HepG2 (cell line): Measurements from ENCODE around the gene COQ4. TPM values are rescaled to one million over a fixed set of nuclear protein-coding genes. Genes with fewer than 3 reads are reported as not detected.

Experiments
- GABPB1 ChIP-seq: IDR thresholded peaks from 2 replicates; pipeline ENCODE4 v1.6.1; 2016; ENCODE audit warnings: mild to moderate bottlenecking, missing genetic modification reagents, moderate library complexity, missing compliant biosample characterization
- GFI1 ChIP-seq: sonication (generic); formaldehyde crosslinking; IDR thresholded peaks from 2 replicates; pipeline ENCODE4 v1.5.0; 2020; ENCODE audit warnings: missing genetic modification reagents, mild to moderate bottlenecking, borderline replicate concordance
- TARDBP ChIP-seq: sonication (generic); formaldehyde crosslinking; IDR thresholded peaks from 2 replicates; pipeline ENCODE4 v1.8.0; 2022; ENCODE audit warnings: mild to moderate bottlenecking, missing genetic modification reagents
- ZNF501 ChIP-seq: sonication (generic); formaldehyde crosslinking; IDR thresholded peaks from 2 replicates; pipeline ENCODE4 v1.5.1; 2020; ENCODE audit warnings: mild to moderate bottlenecking, moderate library complexity, missing genetic modification reagents
- ZNF556 ChIP-seq: sonication (generic); formaldehyde crosslinking; IDR thresholded peaks from 2 replicates; pipeline ENCODE4 v1.4.0; 2020; ENCODE audit warnings: mild to moderate bottlenecking, missing genetic modification reagents, borderline replicate concordance
- ZNF737 ChIP-seq: sonication (generic); formaldehyde crosslinking; IDR thresholded peaks from 2 replicates; pipeline ENCODE4 v1.5.0; 2020; ENCODE audit warnings: missing genetic modification reagents, mild to moderate bottlenecking, borderline replicate concordance
- polyA plus RNA-seq, 8 experiments: library from polyadenylated mRNA; depleted of rRNA in 3 of 8; stranded (reverse) in 7 of 8; unstranded in 1 of 8; fragments of >200 nt; fragmentation: Illumina TruSeq in 4 of 8; extraction: Trizol in 4 of 8; gene quantifications; 2 replicates each; pipeline versions ENCODE4 v1.2.1 to v1.2.3, GENCODE V29; 2011 to 2016; ENCODE audit warnings: low read depth in 4 of 8, missing spikeins in 1 of 8, mixed read lengths in 1 of 8; ENCODE audit not compliant: insufficient read depth in 1 of 8
- total RNA-seq, 5 experiments: library from RNA; depleted of rRNA; stranded (reverse); fragments of >200 nt; fragmentation: Illumina TruSeq; extraction: Trizol; gene quantifications; 2 replicates each; pipeline ENCODE4 v1.2.3, GENCODE V29; 2016; ENCODE audit warnings: low read depth in 1 of 5
- TF ChIP-seq, protein P1 (sequence below): sonication (generic); formaldehyde crosslinking; IDR thresholded peaks from 2 replicates; pipeline ENCODE4 v1.5.0; 2020; ENCODE audit warnings: mild to moderate bottlenecking, missing genetic modification reagents, borderline replicate concordance
- TF ChIP-seq, protein P2 (sequence below): fragments of 450-650 bp; IDR thresholded peaks from 2 replicates; pipeline ENCODE4 v1.6.1; 2017

Gene COQ4
- total and polyA plus RNA-seq, 2 of the 13 experiments (the other 11 are each of a cell fraction or from before 2014, with no cell fraction given): 26.1 to 36.0 TPM

DNA sequence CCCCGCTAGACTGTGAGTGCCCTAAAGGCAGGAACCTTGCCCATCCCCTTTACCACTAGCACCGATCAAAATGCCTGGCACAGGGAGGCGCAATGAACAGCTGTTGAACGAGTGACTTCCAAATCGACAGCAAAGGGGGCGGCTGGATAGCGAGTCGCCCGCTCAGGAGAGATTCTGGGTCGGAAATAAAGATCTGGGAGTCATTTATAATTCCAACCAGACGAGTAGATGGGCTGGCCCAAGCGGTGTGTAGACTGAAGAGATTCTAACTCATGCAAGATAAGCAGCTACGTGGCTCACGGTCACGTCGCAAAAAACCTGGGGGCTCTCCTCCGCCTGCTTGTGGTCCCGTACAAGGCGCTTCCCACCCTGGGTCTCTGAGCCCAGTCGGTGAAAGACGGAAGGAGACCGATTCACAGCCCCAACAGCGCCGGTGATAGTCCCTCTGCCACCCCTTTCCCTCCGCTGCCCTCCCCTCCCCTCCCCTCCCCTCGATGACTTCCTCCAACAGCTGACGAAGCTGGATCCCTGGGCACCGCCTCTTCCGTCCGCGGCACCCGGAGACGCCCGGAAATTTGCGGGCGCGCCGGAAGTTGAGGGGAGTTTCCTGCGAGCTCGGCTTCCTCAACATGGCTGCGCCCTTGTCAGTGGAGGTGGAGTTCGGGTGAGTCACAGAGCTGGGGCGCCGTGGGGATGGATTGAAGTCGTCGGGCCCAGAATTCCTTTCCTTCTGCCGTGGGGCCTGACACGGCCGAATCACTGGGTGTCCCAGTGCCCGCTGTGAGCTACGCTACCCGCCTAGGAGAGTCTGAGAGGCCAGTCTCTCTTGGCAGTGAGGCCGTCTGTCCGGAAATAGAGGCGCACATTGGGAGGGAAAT is 48.4 kb downstream of the COQ4 start, which contains the start of gene URM1 (continued):
- no peak for TF ChIP-seq GFI1 (CRISPR knock-in tag)
- TF ChIP-seq, protein P1, sequence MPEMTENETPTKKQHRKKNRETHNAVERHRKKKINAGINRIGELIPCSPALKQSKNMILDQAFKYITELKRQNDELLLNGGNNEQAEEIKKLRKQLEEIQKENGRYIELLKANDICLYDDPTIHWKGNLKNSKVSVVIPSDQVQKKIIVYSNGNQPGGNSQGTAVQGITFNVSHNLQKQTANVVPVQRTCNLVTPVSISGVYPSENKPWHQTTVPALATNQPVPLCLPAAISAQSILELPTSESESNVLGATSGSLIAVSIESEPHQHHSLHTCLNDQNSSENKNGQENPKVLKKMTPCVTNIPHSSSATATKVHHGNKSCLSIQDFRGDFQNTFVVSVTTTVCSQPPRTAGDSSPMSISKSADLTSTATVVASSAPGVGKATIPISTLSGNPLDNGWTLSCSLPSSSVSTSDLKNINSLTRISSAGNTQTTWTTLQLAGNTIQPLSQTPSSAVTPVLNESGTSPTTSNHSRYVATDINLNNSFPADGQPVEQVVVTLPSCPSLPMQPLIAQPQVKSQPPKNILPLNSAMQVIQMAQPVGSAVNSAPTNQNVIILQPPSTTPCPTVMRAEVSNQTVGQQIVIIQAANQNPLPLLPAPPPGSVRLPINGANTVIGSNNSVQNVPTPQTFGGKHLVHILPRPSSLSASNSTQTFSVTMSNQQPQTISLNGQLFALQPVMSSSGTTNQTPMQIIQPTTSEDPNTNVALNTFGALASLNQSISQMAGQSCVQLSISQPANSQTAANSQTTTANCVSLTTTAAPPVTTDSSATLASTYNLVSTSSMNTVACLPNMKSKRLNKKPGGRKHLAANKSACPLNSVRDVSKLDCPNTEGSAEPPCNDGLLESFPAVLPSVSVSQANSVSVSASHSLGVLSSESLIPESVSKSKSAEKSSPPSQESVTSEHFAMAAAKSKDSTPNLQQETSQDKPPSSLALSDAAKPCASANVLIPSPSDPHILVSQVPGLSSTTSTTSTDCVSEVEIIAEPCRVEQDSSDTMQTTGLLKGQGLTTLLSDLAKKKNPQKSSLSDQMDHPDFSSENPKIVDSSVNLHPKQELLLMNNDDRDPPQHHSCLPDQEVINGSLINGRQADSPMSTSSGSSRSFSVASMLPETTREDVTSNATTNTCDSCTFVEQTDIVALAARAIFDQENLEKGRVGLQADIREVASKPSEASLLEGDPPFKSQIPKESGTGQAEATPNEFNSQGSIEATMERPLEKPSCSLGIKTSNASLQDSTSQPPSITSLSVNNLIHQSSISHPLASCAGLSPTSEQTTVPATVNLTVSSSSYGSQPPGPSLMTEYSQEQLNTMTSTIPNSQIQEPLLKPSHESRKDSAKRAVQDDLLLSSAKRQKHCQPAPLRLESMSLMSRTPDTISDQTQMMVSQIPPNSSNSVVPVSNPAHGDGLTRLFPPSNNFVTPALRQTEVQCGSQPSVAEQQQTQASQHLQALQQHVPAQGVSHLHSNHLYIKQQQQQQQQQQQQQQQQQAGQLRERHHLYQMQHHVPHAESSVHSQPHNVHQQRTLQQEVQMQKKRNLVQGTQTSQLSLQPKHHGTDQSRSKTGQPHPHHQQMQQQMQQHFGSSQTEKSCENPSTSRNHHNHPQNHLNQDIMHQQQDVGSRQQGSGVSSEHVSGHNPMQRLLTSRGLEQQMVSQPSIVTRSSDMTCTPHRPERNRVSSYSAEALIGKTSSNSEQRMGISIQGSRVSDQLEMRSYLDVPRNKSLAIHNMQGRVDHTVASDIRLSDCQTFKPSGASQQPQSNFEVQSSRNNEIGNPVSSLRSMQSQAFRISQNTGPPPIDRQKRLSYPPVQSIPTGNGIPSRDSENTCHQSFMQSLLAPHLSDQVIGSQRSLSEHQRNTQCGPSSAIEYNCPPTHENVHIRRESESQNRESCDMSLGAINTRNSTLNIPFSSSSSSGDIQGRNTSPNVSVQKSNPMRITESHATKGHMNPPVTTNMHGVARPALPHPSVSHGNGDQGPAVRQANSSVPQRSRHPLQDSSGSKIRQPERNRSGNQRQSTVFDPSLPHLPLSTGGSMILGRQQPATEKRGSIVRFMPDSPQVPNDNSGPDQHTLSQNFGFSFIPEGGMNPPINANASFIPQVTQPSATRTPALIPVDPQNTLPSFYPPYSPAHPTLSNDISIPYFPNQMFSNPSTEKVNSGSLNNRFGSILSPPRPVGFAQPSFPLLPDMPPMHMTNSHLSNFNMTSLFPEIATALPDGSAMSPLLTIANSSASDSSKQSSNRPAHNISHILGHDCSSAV (CRISPR knock-in tag): no peak
- TF ChIP-seq TARDBP (CRISPR knock-in tag): no peak; the same call in 1 of the 2 replicates
- TF ChIP-seq ZNF501: peak; percentile 57; the same call in 1 of the 2 replicates
- no peak for TF ChIP-seq ZNF737 (CRISPR knock-in tag)
- TF ChIP-seq, protein P2, sequence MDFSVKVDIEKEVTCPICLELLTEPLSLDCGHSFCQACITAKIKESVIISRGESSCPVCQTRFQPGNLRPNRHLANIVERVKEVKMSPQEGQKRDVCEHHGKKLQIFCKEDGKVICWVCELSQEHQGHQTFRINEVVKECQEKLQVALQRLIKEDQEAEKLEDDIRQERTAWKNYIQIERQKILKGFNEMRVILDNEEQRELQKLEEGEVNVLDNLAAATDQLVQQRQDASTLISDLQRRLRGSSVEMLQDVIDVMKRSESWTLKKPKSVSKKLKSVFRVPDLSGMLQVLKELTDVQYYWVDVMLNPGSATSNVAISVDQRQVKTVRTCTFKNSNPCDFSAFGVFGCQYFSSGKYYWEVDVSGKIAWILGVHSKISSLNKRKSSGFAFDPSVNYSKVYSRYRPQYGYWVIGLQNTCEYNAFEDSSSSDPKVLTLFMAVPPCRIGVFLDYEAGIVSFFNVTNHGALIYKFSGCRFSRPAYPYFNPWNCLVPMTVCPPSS: no peak
- TF ChIP-seq GABPB1: peak; percentile 95
- peak; percentile 32; the same call in 1 of the 2 replicates for TF ChIP-seq ZNF556
